HG03520 (cell line): ENCODE data around the gene XXYLT1.
"Not testable (repeated sequence)": the region's sequence is repeated elsewhere in the genome, so short reads cannot be mapped to it uniquely, and the experiment has no call there.

Source experiments
- ATAC-seq: cut with Tn5 transposase; IDR thresholded peaks from one replicate; pipeline ENCODE4 v1.9.1; 2021; ENCODE audit warnings: mild to moderate bottlenecking, moderate library complexity; ENCODE audit not compliant: unreplicated experiment

The XXYLT1 gene

GRCh38 chr3:195230244-195230643, 40.7 kb downstream of the XXYLT1 start:
- no peak for ATAC-seq

DNA sequence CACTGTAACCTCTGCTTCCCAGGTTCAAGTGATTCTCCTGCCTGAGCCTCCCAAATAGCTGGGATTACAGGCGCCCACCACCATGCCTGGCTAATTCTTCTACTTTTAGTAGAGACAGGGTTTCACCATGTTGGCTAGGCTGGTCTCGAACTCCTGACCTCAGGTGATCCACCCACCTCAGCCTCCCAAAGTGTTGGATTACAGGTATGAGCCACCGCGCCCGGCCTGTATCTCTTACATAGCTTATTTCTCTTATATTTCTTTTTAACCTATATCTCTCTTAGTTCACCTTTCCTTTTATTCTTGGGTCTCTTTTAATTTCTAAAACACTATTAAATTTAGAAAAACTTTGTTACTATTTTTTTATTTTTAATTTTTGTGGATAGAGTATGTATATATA, 42.1 kb downstream of the XXYLT1 start:
- not testable (repeated sequence) for ATAC-seq

- ATAC-seq = no peak
Measured at GRCh38 chr3:195227871-195228270, 43.1 kb downstream of the XXYLT1 start.

- ATAC-seq = no peak
Measured at GRCh38 chr3:195226900-195227447, 44.0 kb downstream of the XXYLT1 start.

DNA sequence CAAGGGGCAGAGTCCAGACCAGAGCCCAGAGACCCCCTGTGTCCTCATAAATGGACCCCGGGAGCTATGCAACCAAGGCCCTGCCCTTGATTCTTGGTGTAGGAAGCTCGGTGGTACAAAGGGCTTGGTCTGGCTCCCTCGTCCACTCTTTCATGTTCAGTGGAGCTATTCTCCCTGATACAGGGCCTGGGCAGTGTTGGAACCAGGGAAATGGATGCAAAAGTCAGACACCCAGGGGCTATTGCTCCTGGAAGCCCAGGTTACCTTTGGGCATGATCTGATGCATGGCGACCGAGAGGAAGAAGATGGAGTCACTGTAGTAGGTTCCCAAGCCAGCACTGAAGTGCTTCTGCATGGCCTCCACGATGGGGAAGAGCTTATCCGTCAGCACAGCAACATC, 44.5 kb downstream of the XXYLT1 start:
- ATAC-seq = no peak

DNA sequence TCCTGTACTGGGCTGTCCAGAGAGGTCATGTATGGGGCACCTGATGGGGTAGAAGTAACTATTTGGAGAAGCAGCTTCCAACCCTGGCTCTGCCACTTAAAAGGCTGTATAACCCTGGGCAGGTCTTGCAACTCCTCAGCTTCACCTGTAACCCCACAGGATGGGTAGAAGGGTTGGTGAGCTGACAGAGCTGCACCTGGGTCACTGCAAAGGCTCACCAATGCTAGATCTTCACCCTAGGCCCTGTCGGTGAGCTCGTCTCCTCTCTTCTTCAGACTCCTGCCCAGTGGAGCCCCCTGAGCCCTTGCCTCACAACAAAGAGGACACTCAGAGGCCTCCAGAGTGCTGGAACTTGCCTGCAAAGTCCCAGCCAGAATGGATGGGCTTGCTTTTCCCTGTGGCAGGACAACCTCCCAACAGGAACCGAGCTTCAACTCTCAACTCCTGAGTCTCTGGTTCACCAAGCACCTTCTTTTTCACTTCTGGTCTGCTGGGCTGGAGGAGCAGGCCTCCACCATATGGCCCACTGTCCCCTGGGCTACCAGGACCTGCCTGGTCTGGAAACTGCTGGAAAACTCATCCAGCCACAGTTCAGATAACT, 45.9 kb downstream of the XXYLT1 start:
- ATAC-seq = no peak

DNA sequence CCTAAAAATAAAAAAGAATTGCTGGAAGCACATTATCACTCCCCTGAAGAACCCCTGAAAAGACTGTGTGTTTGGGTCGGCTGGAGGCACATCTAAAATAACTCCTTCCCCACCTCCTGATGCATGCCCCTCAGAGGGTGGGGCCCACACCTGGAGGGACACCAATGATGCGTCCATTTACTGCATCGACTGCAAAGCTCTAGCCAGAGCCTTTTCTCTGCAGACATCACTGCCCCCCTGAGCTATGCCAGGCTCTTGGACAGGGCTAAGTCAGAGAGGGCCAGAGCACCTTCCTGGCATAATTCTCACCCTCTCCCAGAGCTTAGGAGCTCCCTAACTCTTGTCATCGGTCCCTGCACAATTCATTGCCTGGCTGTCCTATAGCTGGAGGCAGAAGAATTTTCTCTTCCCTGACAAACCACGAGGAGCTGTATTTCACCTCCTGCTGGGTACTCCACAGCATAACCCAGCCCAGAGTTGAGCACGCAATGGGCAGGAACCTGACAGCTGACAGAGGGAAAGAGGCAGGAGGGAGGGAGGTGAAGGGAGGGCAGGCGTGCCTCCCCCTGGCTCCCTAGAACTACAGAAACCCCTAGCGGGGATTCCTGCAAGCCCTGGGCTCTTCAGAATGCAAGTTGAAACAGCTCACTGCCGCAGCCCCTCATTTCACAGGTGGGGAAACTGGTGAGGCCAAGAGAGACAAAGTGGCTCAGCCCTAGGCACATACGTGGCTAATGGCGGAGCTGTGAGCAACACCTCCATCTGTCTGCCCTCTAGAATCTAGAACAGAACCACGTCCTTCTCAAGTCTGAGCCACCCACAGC, 46.6 kb downstream of the XXYLT1 start:
- ATAC-seq = no peak

DNA sequence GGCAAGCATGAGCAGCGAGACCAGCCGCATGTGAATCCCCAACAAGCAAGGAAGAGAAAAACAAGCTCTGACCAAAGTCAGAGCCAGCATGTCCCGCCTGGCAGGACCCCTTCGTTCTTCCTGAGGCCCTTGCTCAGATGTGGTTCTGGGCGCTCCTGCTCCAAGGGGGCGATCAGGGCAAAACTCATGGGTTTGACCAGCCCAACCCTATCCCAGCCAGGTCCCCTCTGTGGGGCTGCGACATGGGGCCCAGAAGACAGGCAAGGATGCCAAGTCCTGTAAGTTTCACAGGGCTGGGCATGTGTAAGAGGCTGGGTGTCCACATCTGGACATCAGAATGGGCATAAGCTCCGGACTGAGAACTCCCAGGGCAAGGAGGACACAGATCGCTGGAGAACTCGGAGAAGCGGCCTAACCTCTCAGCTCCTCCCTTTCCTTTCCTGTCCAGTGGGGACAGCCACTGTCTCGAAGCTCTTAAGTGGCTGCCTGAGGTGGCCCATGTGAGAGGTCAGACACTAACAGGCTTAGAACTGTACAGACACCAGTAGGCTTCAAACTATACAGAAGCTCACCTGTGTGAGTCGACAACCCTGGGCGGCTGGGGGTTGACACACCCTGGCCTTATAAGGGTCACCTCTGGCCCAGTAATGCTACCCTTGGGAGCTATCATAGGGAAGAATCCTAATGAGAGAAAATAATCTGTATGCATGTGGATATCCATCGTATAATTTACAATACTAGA, 48.9 kb downstream of the XXYLT1 start:
- no peak for ATAC-seq

GRCh38 chr3:195221015-195221853, 49.7 kb downstream of the XXYLT1 start:
- no peak for ATAC-seq

DNA sequence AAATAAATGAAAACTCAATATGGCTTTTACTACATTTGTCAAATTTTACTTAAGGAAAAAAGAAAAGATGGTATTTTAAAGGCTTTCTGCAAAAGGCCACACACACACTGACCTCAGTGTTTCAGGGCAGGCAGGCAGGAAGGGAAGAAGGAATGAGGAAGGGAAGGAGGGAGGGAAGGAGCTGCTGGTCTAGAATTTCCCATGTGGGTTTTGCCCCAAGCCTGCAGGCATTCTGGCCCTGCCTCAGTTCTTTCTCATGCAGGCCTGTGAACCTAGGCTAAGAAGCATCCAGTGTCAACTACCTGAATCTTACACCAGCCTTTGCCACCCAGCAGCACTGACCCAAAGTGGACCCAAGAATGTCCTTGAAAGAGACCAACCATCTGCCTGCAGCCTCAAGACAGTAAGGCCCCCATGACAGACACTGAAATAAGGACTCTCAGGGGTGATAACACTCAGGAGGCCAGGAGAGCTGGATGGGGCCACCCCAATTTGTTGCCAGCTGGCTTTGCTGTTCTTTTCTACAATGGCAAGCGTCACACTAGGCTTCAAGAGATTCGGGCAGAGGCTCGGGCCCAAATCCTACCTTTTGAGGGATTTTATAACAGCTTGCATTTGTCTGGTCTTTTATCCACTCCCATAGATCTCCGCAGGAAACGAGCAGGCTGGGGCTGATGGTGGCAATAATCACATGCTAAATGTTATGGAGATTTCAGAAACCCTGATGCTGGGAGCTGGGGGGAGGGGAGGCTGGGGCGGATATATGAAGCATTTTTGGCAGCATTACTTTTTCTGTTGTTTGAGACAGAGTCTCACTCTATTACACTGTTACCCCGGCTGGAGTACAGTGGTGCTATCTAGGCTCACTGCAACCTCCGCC, 51.4 kb downstream of the XXYLT1 start:
- no peak for ATAC-seq

GRCh38 chr3:195218331-195218730, 52.6 kb downstream of the XXYLT1 start:
- not testable (repeated sequence) for ATAC-seq

- ATAC-seq = not testable (repeated sequence)
Measured at GRCh38 chr3:195215576-195215975, 55.4 kb downstream of the XXYLT1 start.

- no peak for ATAC-seq
Measured at GRCh38 chr3:195214381-195214780, 56.6 kb downstream of the XXYLT1 start.

DNA sequence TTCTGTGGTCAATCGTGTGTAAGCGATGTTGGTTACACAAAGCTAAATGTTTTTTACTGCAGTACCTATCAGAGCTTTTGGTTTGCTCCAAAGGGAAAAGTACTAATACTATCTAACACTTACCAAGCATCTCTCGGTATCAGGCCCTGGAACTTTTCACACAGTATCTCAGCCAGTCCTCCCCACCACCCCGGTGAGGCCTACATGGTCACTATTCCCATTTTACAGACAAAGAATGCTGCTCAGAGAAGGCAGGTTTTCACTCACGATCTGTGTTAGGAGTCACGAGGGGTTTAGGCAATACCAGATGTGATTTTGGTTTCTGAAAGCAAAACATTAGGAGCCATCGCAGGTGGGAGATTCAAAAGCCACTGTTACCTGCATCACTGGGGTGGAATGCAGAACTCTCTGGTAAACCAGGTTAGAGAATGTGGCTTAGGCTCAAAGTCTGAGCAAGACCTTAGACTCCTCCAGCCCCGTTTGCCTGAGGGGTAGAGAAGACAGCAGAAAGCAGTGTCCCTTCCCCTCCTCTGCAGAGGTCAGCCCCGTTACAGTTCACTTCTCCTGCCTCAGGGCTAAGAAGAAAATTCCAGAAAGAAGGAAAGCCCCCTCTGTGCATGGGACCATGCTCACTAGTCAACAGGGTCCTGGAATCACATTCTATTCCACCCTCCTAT, 57.2 kb downstream of the XXYLT1 start:
- no peak for ATAC-seq

GRCh38 chr3:195212749-195213375, 58.1 kb downstream of the XXYLT1 start:
- no peak for ATAC-seq

GRCh38 chr3:195212033-195212748, 58.8 kb downstream of the XXYLT1 start:
- ATAC-seq = no peak

DNA sequence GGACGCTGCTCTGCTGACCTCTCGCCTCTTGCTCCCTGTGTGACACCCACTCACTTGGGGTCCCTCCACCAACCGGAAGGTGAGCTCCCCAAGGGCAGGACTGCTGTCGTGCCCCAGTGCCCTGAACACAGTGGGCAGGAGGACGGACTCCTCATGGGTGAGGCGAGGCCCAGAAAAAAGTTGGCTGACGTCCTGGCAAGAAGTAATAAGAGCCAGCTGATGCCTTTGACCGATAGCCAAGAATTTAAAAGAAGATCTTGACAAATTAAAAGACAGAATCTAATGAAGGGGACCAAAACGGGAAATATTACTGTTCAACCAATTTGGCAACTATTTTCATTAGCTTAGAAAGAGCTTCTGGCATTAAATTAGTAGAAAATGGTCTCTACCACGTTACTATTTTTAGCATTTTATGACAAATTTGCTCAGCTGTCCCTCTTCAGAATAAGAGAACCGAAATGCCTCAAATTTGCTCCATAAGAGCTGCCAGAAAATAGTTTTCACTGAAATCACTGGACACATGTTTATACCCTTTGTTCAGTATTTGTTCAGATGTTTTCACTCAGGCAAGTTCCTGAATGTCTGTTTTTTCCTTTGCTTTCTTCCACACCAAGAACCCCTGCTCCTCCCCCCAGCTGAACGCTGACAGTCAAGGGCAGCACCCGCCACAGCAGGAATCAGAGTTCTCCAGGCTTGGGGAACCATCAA, 60.5 kb downstream of the XXYLT1 start:
- ATAC-seq = no peak
